HepG2 (cell line): ENCODE measurements around the gene MEAF6.

Source experiments
- KDM4B ChIP-seq: sonication (generic); formaldehyde crosslinking; IDR thresholded peaks from 2 replicates; pipeline ENCODE4 v1.4.0; 2020; ENCODE audit warnings: missing genetic modification reagents
- ZNF773 ChIP-seq: sonication (generic); formaldehyde crosslinking; IDR thresholded peaks from 2 replicates; pipeline ENCODE4 v1.4.0; 2020; ENCODE audit warnings: missing genetic modification reagents, borderline replicate concordance

DNA sequence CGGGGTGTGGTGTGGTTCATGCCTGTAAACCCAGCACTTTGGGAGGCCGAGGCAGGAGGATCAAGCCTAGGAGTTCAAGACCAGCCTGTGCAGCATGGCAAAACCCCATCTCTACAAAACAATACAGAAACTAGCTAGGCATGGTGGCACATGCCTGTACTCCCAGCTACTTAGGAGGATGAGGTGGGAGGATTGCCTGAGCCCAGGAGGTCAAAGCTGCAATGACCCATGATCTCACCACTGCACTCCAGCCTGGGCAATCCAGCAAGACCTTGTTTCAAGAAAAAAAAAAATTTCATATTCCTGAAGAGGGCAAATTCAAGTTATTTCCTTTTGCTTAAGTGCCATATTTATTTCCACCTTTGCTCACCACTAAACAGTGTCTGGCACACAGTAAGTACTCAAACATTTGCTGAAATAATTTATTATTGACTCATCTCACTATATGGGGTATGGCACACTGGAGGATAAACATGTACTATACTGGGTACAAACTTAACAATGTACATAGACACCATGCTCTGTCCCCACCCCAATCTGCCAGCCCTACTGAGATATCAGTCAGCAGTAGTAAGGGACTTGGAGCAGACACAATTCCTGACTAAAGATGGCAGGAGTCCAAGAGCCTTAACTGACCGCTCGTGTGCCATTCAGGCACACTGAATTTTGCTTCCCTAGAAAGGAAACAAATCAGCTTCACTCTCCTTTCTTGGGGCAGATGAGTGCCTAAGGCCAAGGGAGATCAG is 15.5 kb downstream of the MEAF6 start:
- no peak for TF ChIP-seq ZNF773 (CRISPR knock-in tag)
- no peak for TF ChIP-seq KDM4B (CRISPR knock-in tag)
